Measurements from ENCODE around the gene KLHL40.

Gene KLHL40

DNA sequence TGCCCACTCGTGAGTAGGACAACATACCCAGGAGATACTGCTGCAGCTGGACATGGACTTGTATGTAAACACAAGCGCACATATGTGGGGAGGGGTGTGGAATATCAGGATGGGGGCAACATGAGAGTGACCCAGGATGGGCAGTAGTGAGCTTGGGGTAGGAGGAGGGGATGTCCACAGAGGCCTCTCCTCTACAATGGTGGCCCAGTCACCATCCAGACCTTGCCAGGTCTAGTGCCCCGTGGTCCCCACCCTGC lies 32.1 kb upstream of the KLHL40 start:
- Histone ChIP-seq H3K4me1 (peaks cover 13% of the 10 kb centered on the region), H3K27me3 (ENCODE audit: low read depth) (no peaks in the 10 kb centered on the region), H3K36me3 (replicated peaks) (peaks cover 9% of the 10 kb centered on the region; the same call in 1 of the 2 replicates), H3K4me3 (peak overlapping the region; percentile 41; the same call in 1 of the 2 replicates), H3K9me3 (no peaks in the 10 kb centered on the region)
- DNase-seq (ENCODE audit: low spot score in 2 of 2): no peak
- in situ Hi-C loops (cut with MboI; ENCODE audit: low sequenced_read_pairs): no loop called here

DNA sequence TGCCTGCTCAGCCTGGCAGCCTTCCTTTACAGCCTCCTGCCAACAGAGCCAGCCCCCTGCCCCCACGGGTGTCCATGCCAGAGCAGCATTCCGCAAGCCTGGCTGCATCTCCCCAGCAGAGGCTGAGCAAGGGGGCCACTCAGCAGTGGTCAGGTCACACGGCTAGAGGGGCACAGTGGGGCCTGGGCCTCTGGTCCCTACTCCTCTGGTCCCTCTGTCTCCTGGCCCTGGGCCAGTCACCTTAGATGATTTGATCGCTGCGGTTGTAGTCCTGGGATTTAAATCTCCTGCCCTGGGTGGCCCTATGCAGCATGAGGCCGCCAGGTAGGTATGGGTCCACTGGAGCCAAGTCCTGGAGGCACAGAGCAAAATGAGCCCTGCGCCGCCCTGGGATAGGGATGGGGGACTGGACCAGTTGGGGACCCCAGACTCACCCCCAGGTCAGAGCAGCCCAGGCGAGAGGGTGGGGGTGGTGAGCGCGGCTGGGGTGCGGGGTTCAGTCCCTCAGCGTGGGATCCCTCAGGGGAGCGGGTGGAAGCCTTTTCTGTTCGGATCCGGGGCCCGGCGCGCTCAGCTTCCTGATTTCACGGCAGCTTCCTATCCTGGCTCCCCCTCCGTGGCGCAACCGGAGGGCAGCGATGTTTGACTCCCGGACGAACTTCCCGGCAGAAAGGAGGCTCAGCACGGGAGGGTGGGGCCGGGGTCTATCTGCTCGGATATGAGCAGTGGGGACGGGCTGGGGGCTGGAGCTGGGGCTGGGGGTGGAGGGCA lies 31.6 kb upstream of the KLHL40 start, which contains the start of gene ZBTB47:
Gene ZBTB47, plus strand, starts transcription at position 138 of the 771 bp plus-strand sequence. CDS start 4,659 bp downstream, outside the sequence.
- in situ Hi-C loops (cut with MboI; ENCODE audit: low sequenced_read_pairs): no loop called here
- Histone ChIP-seq H3K4me3 (peak within 1 kb of the TSS; percentile 46), H3K36me3 (replicated peaks) (peaks cover 5% of the 10 kb centered on the region; the same call in 1 of the 2 replicates), H3K4me1 (peaks cover 13% of the 10 kb centered on the region), H3K9me3 (no peaks in the 10 kb centered on the region), H3K27me3 (ENCODE audit: low read depth) (no peaks in the 10 kb centered on the region)
- DNase-seq (ENCODE audit: low spot score in 2 of 2): peak in 1 of 2 experiments; percentile 56

DNA sequence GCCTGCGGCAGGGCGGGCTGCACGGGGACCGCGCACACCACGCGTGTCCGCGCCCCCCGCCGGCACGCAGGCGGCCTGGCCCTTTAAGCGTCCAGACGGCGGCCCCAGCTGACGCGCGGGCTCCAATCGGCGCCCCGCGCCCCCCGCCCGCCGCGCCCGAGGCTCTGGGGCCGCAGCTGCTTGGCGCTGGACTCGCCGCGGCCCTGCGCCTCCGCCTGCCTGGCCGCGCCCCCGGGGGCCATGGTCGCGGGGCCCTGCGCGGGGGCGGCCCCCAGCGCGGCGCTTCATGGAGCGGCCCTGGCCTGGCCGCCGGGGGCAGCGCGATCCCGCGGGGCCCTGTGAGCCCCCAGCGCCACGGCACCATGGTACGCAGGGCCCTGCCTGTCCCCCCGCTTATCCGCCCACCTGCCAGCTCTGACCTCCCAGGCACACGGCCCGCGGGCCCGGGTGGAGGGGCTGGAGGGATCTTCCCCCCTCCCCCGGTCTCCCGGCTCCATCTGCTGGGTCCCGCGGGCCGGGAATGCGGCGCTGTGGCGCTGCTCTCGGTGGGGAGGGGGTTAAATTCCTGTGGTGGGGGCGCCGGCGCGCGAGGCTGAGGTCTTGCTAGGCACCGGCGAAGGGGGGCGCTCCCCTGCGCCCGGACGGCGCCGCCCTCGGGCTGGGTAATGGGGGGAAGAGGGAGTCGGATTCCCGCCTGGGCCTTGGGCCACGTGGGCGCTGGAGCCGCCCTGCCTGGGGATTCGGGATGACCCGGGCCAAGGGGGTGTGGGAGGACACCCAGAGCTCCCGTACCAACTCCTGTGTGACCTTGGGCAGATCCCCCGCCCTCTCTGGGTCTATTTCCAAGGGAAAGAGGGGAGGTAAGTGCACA lies 30.8 kb upstream of the KLHL40 start:
- in situ Hi-C loops (cut with MboI; ENCODE audit: low sequenced_read_pairs): no loop called here
- no peaks in the 10 kb centered on the region for H3K27me3 ChIP-seq (ENCODE audit: low read depth)
- no peaks in the 10 kb centered on the region for H3K9me3 ChIP-seq
- peak; percentile 15 to 76 for DNase-seq (ENCODE audit: low spot score in 2 of 2)
- peak overlapping the region; percentile 46 for H3K4me3 ChIP-seq
- no peaks in the 10 kb centered on the region; the same call in 1 of the 2 replicates for H3K36me3 ChIP-seq (replicated peaks)
- peaks cover 13% of the 10 kb centered on the region for H3K4me1 ChIP-seq

DNA sequence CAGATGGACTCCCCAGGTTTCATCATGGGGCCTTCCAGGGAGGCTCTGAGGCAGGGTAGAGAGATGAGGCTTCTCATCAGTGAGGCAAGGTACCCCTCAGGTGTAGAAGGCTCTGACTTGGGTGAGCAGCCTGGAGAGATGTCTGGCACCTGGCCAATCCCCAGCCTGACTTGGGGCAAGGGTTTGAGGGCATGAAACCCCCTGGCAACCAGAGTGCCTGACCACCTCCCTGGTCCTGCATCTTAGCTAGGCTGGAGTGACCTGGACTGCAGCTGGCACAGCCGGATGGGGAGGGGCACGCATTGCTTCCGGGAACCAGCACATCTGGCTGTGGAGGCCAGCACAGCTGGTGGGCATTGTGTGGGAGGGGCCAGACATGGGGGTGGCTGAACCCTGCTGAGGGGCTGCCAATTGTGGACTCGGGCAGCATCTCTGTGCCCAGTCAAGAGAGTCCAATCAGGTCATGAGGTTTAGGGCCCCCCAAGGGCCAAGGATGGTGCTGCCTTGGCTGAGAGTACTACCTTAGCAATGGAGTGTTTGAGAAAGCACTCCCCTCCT lies 29.9 kb upstream of the KLHL40 start:
- Histone ChIP-seq H3K4me3 (peak overlapping the region; percentile 46), H3K9me3 (no peaks in the 10 kb centered on the region), H3K36me3 (replicated peaks) (no peaks in the 10 kb centered on the region; the same call in 1 of the 2 replicates), H3K4me1 (peaks cover 13% of the 10 kb centered on the region), H3K27me3 (ENCODE audit: low read depth) (no peaks in the 10 kb centered on the region)
- in situ Hi-C loops (cut with MboI; ENCODE audit: low sequenced_read_pairs): no loop called here
- DNase-seq (ENCODE audit: low spot score in 2 of 2): no peak

DNA sequence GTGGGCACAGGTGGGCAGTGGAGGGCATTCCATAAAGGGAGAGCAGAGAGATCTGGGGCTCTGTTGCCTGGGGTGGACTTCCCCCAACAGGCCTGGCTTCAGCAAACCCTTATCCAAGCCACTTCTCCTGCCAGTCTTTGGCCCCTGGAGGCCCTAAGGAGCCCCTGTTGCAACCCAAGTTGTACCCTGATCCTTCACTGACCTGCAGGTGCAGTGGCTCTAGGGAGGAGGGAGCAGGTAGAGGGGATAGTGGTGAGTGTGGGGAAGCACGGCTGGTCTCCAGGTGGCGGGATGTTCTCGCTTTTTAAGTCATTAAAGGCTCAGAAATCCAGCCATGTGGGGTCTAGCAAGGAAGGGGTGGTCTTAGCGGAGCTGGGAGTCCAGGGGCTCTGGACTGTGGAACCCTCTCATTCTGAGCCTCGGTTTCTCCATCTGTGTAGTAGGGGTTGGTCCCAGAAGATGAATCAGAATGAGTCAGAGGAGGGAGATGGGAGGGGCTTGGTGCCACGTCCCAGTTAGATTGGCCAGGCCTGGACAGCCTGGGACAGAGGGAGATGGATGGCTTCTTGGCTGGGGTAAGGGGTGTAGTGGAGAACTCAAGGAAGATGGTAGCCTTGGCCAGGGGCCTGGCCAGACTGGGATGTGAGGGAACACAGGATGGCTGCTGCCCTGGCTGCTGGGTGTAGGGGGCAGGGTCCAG lies 29.2 kb upstream of the KLHL40 start:
- Histone ChIP-seq H3K9me3 (no peaks in the 10 kb centered on the region), H3K4me3 (no peak overlapping the region), H3K27me3 (ENCODE audit: low read depth) (no peaks in the 10 kb centered on the region), H3K4me1 (peaks cover 13% of the 10 kb centered on the region), H3K36me3 (replicated peaks) (no peaks in the 10 kb centered on the region)
- in situ Hi-C loops (cut with MboI; ENCODE audit: low sequenced_read_pairs): no loop called here
- DNase-seq (ENCODE audit: low spot score in 2 of 2): no peak

DNA sequence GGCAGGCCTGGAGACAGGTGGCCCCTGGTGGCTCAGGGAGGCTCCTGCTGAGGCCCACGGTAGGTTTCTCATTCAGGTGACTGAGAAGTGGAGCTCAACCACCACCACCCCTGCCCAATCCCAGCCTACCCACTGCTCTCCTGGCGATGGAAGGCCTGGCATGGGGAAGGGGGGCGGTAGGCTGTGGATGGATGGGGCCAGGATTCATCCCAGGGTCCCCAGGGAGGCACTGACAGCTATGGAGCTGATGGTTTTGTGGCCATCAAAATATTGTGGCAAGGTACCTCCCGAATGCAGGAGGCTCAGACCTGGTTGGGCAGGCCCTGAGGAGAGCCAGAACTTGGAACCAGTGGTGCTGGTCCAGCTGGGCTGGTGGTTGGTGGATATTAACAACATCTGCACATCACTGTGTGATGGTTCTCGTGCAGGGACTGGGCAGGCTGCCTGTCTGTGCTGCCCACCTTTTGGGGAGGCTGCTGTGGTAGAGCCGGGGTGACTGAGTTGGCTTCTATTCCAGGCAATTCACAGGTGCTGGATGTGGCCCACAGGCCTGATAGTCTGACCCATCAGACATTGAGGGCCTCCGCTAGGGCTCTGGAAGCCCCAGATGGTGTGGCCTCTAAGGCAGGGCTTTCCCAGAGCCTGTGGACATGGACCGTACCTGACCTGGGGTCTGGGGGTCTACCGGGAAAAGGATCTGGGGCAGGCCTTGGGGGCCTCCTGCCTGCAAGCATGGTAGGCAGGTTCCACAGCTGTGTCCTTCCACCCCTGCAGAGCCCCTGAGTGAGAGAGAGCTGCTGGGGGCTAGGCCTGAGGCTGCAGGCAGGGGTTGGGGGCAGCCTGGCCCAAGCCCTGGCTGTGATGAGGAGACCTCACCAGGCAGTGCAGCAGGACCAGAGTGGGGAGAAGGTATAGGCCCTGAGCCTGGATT lies 28.4 kb upstream of the KLHL40 start:
- in situ Hi-C loops (cut with MboI; ENCODE audit: low sequenced_read_pairs): no loop called here
- Histone ChIP-seq H3K4me3 (no peak overlapping the region), H3K36me3 (replicated peaks) (no peaks in the 10 kb centered on the region), H3K27me3 (ENCODE audit: low read depth) (no peaks in the 10 kb centered on the region), H3K9me3 (no peaks in the 10 kb centered on the region), H3K4me1 (peaks cover 13% of the 10 kb centered on the region)
- no peak for DNase-seq (ENCODE audit: low spot score in 2 of 2)

DNA sequence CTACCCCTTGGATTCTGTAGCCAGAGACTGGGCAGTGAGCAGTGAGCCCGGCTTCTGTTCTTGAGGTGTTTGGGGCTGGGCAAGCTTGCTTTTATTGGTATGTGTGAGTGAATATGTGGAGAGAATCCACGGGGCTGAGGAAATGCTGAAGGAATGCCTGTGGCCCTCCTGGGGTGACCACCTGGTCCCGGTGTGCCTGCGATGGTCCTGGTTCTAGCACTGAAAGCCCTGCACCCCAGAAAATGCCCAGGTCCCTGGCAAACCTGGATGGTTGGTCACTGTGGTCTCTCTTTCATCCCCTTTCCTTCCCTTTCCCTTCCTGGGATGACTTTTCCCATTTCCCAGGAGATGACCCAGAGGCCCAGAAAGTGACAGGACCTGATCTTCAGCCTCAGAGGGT lies 27.7 kb upstream of the KLHL40 start:
- in situ Hi-C loops (cut with MboI; ENCODE audit: low sequenced_read_pairs): no loop called here
- no peak for DNase-seq (ENCODE audit: low spot score in 2 of 2)
- Histone ChIP-seq H3K4me1 (peaks cover 13% of the 10 kb centered on the region), H3K36me3 (replicated peaks) (no peaks in the 10 kb centered on the region), H3K4me3 (no peak overlapping the region), H3K9me3 (no peaks in the 10 kb centered on the region), H3K27me3 (ENCODE audit: low read depth) (no peaks in the 10 kb centered on the region)

DNA sequence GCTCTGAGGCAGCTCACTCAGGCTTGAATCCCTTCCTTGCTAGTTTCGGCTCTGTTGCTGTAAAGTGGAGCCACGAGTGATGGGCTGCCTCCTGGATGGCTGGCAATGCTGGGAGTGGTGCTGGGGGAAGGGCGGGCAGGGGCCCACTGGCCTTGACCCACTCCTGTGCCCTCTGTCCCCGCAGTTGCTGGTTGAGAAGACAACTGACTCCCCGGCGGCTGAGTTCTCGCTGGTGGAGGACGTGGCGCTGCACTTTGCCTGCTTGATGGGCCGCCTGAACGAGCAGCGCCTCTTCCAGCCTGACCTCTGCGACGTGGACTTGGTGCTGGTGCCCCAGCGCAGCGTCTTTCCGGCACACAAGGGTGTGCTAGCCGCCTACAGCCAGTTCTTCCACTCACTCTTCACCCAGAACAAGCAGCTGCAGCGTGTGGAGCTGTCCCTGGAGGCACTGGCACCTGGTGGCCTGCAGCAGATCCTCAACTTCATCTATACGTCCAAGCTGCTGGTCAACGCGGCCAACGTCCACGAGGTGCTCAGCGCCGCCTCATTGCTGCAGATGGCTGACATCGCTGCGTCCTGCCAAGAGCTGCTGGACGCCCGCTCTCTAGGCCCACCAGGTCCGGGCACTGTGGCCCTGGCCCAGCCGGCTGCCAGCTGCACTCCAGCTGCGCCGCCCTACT lies 27.1 kb upstream of the KLHL40 start:
- H3K9me3 ChIP-seq: no peaks in the 10 kb centered on the region
- no peak overlapping the region for H3K4me3 ChIP-seq
- no peak for DNase-seq (ENCODE audit: low spot score in 2 of 2)
- in situ Hi-C loops (cut with MboI; ENCODE audit: low sequenced_read_pairs): no loop called here
- no peaks in the 10 kb centered on the region for H3K36me3 ChIP-seq (replicated peaks)
- H3K27me3 ChIP-seq (ENCODE audit: low read depth): no peaks in the 10 kb centered on the region
- peaks cover 12% of the 10 kb centered on the region for H3K4me1 ChIP-seq

DNA sequence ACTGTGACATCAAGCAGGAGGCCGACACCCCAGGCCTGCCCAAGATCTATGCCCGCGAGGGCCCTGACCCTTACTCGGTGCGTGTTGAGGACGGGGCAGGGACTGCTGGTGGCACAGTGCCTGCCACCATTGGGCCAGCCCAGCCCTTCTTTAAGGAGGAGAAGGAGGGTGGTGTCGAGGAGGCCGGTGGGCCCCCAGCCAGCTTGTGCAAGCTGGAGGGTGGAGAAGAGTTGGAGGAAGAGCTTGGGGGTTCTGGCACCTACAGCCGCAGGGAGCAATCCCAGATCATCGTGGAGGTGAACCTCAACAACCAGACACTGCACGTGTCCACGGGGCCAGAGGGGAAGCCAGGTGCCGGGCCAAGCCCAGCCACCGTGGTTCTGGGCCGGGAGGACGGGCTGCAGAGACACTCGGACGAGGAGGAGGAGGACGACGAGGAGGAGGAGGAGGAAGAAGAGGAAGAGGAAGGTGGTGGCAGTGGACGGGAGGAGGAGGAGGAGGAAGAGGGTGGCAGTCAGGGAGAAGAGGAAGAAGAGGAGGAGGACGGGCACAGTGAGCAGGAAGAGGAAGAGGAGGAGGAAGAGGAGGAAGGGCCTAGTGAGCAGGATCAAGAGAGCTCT lies 26.5 kb upstream of the KLHL40 start:
- no peak for DNase-seq (ENCODE audit: low spot score in 2 of 2)
- Histone ChIP-seq H3K36me3 (replicated peaks) (no peaks in the 10 kb centered on the region), H3K4me3 (no peak overlapping the region), H3K9me3 (no peaks in the 10 kb centered on the region), H3K4me1 (peaks cover 6% of the 10 kb centered on the region), H3K27me3 (ENCODE audit: low read depth) (no peaks in the 10 kb centered on the region)
- in situ Hi-C loops (cut with MboI; ENCODE audit: low sequenced_read_pairs): no loop called here

DNA sequence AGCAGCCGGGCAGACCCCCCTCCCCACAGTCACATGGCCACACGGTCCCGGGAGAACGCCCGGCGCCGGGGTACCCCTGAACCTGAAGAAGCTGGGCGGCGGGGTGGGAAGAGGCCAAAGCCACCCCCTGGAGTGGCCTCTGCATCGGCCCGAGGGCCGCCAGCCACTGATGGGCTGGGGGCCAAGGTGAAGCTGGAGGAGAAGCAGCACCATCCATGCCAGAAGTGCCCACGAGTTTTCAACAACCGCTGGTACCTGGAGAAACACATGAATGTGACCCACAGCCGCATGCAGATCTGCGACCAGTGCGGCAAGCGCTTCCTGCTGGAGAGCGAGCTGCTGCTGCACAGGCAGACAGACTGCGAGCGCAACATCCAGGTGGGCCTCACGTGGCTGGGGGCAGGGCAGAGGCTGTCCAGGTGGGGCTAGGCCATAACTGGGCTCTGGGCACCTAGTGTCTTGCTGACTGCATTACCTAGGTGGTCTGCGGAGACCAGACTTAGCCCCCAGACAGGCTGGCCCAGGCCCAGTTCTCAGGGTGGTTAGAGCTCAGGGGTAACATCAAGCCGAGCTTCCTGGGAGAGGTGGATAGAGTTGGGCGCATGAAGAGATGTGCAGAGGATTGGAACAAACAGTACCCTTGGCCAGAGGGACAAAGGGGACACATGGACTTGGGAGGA lies 25.7 kb upstream of the KLHL40 start:
- H3K27me3 ChIP-seq (ENCODE audit: low read depth): no peaks in the 10 kb centered on the region
- H3K4me1 ChIP-seq: peaks cover 5% of the 10 kb centered on the region
- no peak for DNase-seq (ENCODE audit: low spot score in 2 of 2)
- H3K9me3 ChIP-seq: no peaks in the 10 kb centered on the region
- no peaks in the 10 kb centered on the region for H3K36me3 ChIP-seq (replicated peaks)
- no peak overlapping the region for H3K4me3 ChIP-seq
- in situ Hi-C loops (cut with MboI; ENCODE audit: low sequenced_read_pairs): no loop called here

DNA sequence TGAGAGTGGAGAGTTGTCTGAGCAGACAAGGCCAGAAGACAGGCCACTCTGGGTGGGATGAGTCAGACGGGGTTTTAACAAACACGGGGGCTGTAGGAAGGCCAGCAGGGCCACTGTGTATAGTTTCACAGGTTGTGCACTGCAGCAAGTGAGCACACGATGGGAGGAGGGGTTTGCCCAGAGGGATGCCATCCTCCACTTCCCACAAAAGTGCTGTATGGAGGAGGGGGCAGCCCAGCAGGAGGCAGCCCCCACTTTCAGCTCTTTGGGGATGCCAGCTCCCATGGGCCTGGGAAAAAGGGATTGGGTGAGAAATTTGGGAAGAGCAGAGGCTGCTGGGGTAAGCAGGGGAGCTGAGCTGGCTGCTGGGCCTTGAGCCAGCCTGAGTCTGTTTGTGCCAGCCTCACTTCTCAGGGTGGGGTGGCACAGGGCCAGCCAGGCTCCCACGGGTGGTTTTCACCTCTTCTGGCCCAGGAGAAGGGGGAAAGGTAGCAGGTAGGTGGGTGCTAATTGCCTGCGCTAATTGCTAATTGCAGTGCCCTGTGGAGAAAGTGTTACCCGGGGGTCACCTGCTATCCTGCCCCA lies 25.1 kb upstream of the KLHL40 start:
- Histone ChIP-seq H3K4me3 (no peak overlapping the region), H3K36me3 (replicated peaks) (no peaks in the 10 kb centered on the region), H3K9me3 (no peaks in the 10 kb centered on the region), H3K27me3 (ENCODE audit: low read depth) (no peaks in the 10 kb centered on the region), H3K4me1 (no peaks in the 10 kb centered on the region)
- in situ Hi-C loops (cut with MboI; ENCODE audit: low sequenced_read_pairs): no loop called here
- no peak for DNase-seq (ENCODE audit: low spot score in 2 of 2)
